Measurements from ENCODE around the gene RBM47.

The RBM47 gene

DNA sequence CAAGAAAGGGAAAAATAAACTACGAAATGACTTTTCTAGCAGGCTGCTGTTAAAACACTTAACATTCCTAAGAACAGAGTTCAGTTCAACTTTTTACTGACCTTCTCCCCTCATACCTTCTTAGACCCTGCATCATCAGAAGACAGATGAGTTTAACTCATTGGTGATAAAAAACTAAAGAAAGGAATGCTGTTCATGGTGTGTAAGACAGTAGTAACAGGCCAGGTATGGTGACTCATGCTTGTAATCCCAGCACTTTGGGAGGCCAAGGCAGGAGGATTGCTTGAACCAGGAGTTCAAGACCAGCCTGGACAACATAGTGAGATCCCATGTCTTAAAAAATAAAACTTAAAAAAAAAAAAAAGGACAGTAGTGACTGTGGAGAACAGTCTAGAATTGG, 16.2 kb downstream of the RBM47 start:
- TF ChIP-seq, protein P1, sequence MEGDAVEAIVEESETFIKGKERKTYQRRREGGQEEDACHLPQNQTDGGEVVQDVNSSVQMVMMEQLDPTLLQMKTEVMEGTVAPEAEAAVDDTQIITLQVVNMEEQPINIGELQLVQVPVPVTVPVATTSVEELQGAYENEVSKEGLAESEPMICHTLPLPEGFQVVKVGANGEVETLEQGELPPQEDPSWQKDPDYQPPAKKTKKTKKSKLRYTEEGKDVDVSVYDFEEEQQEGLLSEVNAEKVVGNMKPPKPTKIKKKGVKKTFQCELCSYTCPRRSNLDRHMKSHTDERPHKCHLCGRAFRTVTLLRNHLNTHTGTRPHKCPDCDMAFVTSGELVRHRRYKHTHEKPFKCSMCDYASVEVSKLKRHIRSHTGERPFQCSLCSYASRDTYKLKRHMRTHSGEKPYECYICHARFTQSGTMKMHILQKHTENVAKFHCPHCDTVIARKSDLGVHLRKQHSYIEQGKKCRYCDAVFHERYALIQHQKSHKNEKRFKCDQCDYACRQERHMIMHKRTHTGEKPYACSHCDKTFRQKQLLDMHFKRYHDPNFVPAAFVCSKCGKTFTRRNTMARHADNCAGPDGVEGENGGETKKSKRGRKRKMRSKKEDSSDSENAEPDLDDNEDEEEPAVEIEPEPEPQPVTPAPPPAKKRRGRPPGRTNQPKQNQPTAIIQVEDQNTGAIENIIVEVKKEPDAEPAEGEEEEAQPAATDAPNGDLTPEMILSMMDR (conservative IDR thresholded peaks at IDR 0.05; ENCODE audit: low read length), result no peak
- no peak overlapping the region for H3K4me3 ChIP-seq (ENCODE audit: low read length)
- DNase-seq (ENCODE audit: low read depth), result peak; percentile 48

DNA sequence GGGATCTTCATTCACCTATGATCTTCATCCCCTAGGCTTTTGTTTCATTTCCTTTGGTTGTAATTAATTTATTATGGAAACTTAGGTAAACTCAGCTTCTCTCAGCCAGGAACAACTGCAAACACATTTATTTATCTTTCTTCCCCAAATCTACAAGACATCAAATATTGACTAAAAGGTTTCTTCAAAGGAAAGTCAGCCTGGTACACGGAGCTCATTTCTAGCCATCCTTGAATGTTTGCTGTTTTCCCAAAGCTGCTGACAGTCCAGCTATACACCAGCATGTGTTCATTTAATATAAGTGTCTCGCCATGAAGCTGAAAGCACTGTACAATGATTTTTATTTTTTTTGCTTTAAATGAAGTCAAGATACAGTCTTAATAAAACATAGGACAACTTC, 16.8 kb downstream of the RBM47 start:
- TF ChIP-seq, protein P1 (conservative IDR thresholded peaks at IDR 0.05; ENCODE audit: low read length), result no peak
- DNase-seq (ENCODE audit: low read depth), result no peak
- H3K4me3 ChIP-seq (ENCODE audit: low read length), result no peak overlapping the region

DNA sequence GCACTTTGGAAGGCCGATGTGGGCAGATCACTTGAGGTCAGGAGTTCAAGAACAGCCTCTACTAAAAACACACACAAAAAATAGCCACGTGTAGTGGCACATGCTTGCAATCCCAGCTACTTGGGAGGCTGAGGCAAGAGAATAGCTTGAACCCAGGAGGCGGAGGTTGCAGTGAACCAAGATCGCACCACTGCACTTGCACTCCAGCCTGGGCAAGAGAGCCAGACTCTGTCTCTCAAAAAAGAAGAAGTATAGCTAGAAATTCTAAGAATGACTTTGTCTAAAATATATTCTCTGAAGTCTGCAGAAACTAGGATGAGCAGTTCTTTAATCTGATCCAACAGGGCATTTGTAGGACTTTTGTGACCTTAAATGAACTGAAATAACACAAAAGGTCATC, 17.4 kb downstream of the RBM47 start:
- TF ChIP-seq, protein P1 (conservative IDR thresholded peaks at IDR 0.05; ENCODE audit: low read length), result no peak
- DNase-seq (ENCODE audit: low read depth), result no peak
- H3K4me3 ChIP-seq (ENCODE audit: low read length), result no peak overlapping the region

DNA sequence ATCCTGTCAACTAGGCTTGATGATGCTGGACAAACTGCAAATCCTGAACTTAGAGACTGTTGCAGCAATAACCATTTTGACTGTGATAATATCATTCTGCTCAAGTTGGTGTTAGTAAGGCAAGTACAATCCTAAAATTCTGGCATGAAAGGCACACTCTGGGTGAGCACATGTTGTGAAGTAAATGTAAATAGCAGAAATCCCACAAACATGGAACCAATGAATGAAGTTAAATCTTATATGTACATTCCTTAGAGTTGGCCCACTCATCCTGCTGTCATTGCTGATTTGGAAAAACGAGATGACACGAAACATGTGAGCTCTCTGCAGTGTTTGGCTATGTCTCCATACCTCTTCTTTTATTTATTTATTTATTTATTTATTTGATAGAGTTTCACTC, 21.0 kb downstream of the RBM47 start:
- TF ChIP-seq, protein P1 (conservative IDR thresholded peaks at IDR 0.05; ENCODE audit: low read length), result no peak
- no peak overlapping the region for H3K4me3 ChIP-seq (ENCODE audit: low read length)
- DNase-seq (ENCODE audit: low read depth), result peak; percentile 96

DNA sequence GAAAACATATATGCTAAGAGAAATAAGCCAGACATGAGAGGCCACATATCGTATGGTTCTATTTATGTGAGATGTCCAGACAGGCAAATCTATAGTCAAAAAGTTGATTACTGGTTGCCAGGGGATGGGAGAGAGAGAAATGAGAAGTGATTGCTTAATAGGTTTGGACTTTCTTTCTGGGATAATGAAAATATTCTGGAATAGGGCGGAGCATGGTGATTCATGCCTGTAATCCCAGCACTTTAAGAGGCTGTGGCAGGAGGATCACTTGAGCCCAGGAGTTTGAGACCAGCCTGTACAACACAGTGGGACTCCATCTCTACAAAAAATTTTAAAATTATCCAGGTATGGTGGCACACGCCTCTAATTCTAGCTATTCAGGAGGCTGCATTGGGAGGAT, 22.4 kb downstream of the RBM47 start:
- DNase-seq (ENCODE audit: low read depth), result peak; percentile 64
- TF ChIP-seq, protein P1 (conservative IDR thresholded peaks at IDR 0.05; ENCODE audit: low read length), result no peak
- H3K4me3 ChIP-seq (ENCODE audit: low read length), result no peak overlapping the region

DNA sequence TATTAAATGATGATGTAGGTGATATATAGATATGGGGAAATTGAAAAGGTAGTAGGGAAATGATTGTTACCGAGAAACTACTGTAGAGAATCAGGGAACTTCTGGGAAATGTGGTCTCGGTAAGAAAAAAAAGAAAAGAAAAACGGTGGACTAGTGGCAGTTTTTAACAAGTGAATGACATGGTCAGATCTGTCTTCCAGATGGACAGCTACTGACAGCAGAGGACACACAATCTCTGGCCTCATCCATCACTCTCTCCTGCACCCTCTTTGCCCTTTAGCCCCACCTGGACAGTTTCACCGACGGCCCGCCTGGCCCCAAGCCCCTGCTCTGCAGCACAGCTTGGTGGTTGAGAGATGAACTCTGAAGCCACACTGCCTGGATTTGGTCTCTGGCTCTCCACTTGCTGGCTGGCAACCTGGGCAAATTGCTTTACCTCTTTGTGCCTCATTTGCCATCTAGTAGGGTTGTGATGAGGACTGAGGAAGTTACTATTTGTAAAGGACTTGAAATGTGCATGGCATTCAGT, 23.4 kb downstream of the RBM47 start:
- H3K4me3 ChIP-seq (ENCODE audit: low read length), result no peak overlapping the region
- TF ChIP-seq, protein P1 (conservative IDR thresholded peaks at IDR 0.05; ENCODE audit: low read length), result peak; percentile 8; the same call in 1 of the 2 replicates
- DNase-seq (ENCODE audit: low read depth), result no peak

DNA sequence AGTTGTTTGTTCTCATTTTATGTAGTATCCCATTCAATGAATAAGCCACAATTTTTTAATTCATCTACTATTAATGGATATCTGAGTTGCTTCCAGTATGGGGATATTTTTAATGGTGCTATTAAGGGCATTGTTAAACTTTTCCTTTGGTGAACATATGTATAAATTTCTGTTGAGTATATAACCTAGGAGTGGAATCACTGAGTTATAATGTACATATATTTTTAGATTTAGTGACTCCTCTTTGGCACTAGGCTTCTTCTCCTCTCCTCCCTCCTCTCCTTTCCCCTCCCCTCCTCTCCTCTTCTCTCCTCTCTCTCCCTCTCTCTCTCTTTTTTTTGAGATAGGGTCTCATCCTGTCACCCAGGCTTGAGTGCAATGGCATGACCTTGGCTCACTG, 26.4 kb downstream of the RBM47 start:
- no peak overlapping the region for H3K4me3 ChIP-seq (ENCODE audit: low read length)
- DNase-seq (ENCODE audit: low read depth), result no peak
- TF ChIP-seq, protein P1 (conservative IDR thresholded peaks at IDR 0.05; ENCODE audit: low read length), result no peak
